HEK293T (cell line): ENCODE results near the gene DAND5.

Experiments
- CTCF ChIA-PET: fragments of 350-600 bp; formaldehyde crosslinking; extraction: SDS; loops from one replicate; lab custom pipeline; 2021; ENCODE audit warnings: antibody characterized with exemption, inconsistent platforms; lab: Yijun Ruan, JAX
- POLR2A ChIA-PET: fragments of 350-600 bp; formaldehyde crosslinking; extraction: SDS; loops from one replicate; lab custom pipeline; 2020; ENCODE audit warnings: antibody characterized with exemption, inconsistent platforms; lab: Yijun Ruan, JAX
- DNase-seq: peaks from one replicate; pipeline ENCODE4 v3.0.0; 2012; ENCODE audit warnings: mixed read lengths; ENCODE audit errors: extremely low spot score
- ARNT ChIP-seq: fragments of 450-650 bp; IDR thresholded peaks from 2 replicates; pipeline ENCODE4 v1.6.1; 2017; ENCODE audit warnings: mild to moderate bottlenecking
- BHLHE40 ChIP-seq: fragments of 450-650 bp; IDR thresholded peaks from 2 replicates; pipeline ENCODE4 v1.6.1; 2016; ENCODE audit warnings: mild to moderate bottlenecking, moderate library complexity, borderline replicate concordance
- CTBP1 ChIP-seq: fragments of 450-650 bp; IDR thresholded peaks from 2 replicates; pipeline ENCODE4 v1.6.1; 2016; ENCODE audit warnings: borderline replicate concordance
- ELF4 ChIP-seq: fragments of 450-650 bp; IDR thresholded peaks from 2 replicates; pipeline ENCODE4 v1.6.1; 2017; ENCODE audit warnings: antibody characterized with exemption
- FOXA1 ChIP-seq: fragments of 450-650 bp; IDR thresholded peaks from 2 replicates; pipeline ENCODE4 v1.6.1; 2016; ENCODE audit warnings: mild to moderate bottlenecking
- FOXK2 ChIP-seq: fragments of 450-650 bp; IDR thresholded peaks from 2 replicates; pipeline ENCODE4 v1.6.1; 2016; ENCODE audit warnings: mild to moderate bottlenecking
- FOXM1 ChIP-seq: fragments of 450-650 bp; IDR thresholded peaks from 2 replicates; pipeline ENCODE4 v1.6.1; 2017; ENCODE audit warnings: mild to moderate bottlenecking, borderline replicate concordance
- HDGF ChIP-seq: fragments of 450-650 bp; IDR thresholded peaks from 2 replicates; pipeline ENCODE4 v1.6.1; 2017; ENCODE audit warnings: antibody characterized with exemption, borderline replicate concordance
- L3MBTL2 ChIP-seq: fragments of 450-650 bp; conservative IDR thresholded peaks from 2 replicates; pipeline ENCODE4 v1.6.1; 2016; ENCODE audit warnings: mild to moderate bottlenecking
- LEF1 ChIP-seq: fragments of 450-650 bp; IDR thresholded peaks from 2 replicates; pipeline ENCODE4 v1.6.1; 2017; ENCODE audit warnings: mild to moderate bottlenecking, borderline replicate concordance
- NFRKB ChIP-seq: fragments of 450-650 bp; IDR thresholded peaks from 2 replicates; pipeline ENCODE4 v1.6.1; 2016; ENCODE audit warnings: mild to moderate bottlenecking, moderate library complexity
- PKNOX1 ChIP-seq: fragments of 450-650 bp; IDR thresholded peaks from 2 replicates; pipeline ENCODE4 v1.6.1; 2016
- SP1 ChIP-seq: fragments of 450-650 bp; IDR thresholded peaks from 2 replicates; pipeline ENCODE4 v1.6.1; 2017
- SUZ12 ChIP-seq: fragments of 450-650 bp; IDR thresholded peaks from 2 replicates; pipeline ENCODE4 v1.6.1; 2016; ENCODE audit warnings: mild to moderate bottlenecking
- TARDBP ChIP-seq: fragments of 450-650 bp; IDR thresholded peaks from 2 replicates; pipeline ENCODE4 v1.6.1; 2016
- ZNF384 ChIP-seq: fragments of 450-650 bp; IDR thresholded peaks from 2 replicates; pipeline ENCODE4 v1.6.1; 2016

Gene DAND5, protein sequence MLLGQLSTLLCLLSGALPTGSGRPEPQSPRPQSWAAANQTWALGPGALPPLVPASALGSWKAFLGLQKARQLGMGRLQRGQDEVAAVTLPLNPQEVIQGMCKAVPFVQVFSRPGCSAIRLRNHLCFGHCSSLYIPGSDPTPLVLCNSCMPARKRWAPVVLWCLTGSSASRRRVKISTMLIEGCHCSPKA

GRCh38 chr19:12969292-12969988 is at the start of gene DAND5:
TSS of gene DAND5 (plus strand) at chr19:12969576. CDS start at chr19:12969661, 85 bp downstream.
- TF ChIP-seq L3MBTL2: no peak
- TF ChIP-seq LEF1: no peak
- TF ChIP-seq TARDBP: no peak
- TF ChIP-seq PKNOX1: no peak
- TF ChIP-seq SUZ12: no peak
- TF ChIP-seq FOXM1: no peak
- no peak for TF ChIP-seq SP1
- no peak for TF ChIP-seq HDGF
- TF ChIP-seq ZNF384: no peak
- TF ChIP-seq BHLHE40: no peak
- no peak for TF ChIP-seq FOXA1
- no peak for TF ChIP-seq ELF4
- no peak for TF ChIP-seq ARNT
- TF ChIP-seq FOXK2: no peak
- no peak for TF ChIP-seq NFRKB
- TF ChIP-seq CTBP1: no peak
- no peak for DNase-seq
- POLR2A ChIA-PET: no interaction called here
- CTCF ChIA-PET: interaction anchor here (0.9 to 1.4 kb wide), 2 partner anchors 8 to 65 kb away, joined by 3 to 4 read pairs; no protein-coding TSS in a partner anchor

DNA sequence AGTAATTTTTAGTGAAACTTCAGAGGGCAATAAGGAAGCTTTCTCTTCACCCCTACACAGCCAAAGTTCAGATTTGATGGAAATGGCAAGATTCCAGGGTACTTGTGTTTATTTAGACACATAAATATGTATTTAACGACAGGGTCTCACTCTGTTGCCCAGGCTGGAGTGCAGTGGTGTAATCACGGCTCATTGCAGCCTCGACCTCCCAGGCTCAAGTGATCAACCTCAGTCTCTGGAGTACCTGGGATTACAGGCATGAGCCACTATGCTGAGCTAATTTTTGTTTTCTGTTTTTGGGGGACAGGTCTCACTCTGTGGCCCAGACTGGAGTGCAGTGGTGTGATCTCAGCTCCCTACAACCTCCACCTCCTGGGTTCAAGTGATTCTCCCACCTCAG is 48.3 kb upstream of the DAND5 start:
- no peak for DNase-seq
- TF ChIP-seq PKNOX1 (no peak), FOXK2 (no peak), ELF4 (no peak), ZNF384 (no peak), FOXA1 (no peak), BHLHE40 (no peak), TARDBP (no peak), FOXM1 (no peak), LEF1 (no peak), SP1 (no peak), ARNT (no peak), L3MBTL2 (no peak), HDGF (no peak), NFRKB (no peak), CTBP1 (no peak), SUZ12 (no peak)
- POLR2A ChIA-PET: interaction anchor here (0.9 to 3.3 kb wide), 4 partner anchors 9 to 30 kb away, joined by 3 to 12 read pairs (median 8); partner anchors contain the start of genes CALR, FARSA and GCDH
- CTCF ChIA-PET: no interaction called here

DNA sequence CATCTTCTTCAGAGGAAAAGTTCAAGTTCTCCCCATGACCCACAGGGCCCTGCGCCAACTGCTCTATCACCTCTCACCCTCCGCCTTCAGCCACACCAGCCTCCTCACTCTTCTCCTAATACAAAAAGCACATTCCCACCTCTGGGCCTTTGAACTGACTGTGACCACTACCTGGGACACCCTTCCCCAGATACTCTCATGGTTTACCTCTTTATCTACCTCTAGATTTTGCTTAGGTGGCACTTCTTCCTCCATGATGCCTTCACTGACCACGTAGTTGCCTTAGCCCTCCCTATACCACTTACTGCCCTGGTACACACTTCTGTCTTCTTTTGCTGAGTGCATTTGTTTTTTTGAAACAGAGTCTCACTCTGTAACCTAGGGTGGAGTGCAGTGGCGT is 46.4 kb upstream of the DAND5 start:
- TF ChIP-seq HDGF (no peak), FOXK2 (no peak), SP1 (no peak), CTBP1 (no peak), FOXA1 (no peak), ARNT (no peak), SUZ12 (no peak), ELF4 (no peak), L3MBTL2 (no peak), NFRKB (no peak), LEF1 (no peak)
- ChIA-PET POLR2A (interaction anchor here (0.6 to 2.5 kb wide), 2 partner anchors 10 to 11 kb away, joined by 3 to 7 read pairs; partner anchors contain the start of gene FARSA), CTCF (no interaction called here)
- DNase-seq: no peak

DNA sequence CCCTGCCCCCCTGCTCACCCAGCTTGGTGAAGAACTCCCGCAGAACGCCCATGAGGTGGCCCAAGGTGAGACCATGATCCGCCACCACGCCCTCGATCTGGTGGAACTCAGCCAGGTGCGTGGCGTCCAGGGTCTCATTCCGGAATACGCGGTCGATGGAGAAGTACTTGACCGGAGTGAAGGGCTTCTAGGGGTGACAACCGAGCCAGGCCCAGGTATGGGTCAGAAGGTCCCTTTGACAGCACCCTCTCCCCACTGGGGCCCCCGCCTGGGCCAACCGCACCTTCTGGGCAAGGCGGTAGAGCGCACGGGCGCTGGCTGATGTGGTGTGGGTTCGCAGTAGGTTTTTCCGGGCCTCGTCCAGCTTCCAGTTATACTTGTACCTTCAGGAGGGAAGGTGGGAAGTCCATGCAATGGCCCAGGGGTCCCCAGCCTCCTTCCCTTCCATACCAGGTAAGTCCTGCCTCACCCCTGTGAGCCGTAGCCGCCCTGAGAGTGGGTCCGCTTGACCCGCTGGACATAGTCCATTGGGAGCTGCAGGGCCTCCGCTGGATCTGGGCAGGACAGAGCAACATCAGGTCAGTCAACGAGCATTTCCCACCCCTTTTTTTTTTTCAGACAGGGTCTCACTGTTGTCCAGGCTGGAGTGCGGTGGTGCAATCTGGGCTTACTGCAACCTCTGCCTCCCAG is 44.6 kb upstream of the DAND5 start:
- TF ChIP-seq FOXA1: no peak
- POLR2A ChIA-PET: interaction anchor here (2.5 kb wide), 1 partner anchor 9 kb away, joined by 7 read pairs; the partner anchor contains the start of gene FARSA
- no peak for DNase-seq
- CTCF ChIA-PET: no interaction called here

DNA sequence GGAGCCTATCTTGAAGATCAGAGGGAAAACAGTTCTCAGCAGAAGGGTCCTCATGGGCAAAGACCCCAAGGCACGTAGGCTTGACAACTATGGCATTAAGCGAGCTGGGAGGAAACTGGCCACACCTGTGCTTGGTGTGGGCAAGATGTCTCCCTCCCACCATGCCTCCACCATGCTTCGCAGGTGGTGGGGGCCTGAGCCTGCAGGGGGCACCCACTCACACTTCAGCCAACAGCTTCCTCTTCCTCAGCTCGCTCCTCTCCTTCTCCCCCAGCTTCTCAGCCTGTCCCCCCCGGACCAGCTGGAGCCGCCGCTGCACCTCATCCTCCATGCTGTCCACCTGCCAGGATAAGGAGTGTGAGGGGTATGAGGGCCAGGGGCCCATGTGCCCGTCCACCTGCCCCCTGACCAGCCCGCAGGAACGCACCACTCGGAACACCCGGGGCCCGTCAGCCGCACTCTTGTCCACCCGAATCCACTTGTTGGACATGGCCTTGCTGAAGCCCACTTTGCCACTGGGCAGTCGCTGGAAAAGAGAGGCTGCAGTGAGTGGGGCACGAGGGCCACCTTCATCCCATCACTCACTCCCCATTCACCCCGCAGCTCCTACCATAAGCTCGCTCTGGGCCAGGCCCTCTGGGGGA is 39.3 kb upstream of the DAND5 start:
- CTCF ChIA-PET: interaction anchor here (0.5 kb wide), 1 partner anchor 35 kb away, joined by 3 read pairs; no protein-coding TSS in a partner anchor
- TF ChIP-seq FOXK2: no peak
- no peak for TF ChIP-seq SUZ12
- no peak for TF ChIP-seq SP1
- no peak for TF ChIP-seq FOXA1
- no peak for TF ChIP-seq CTBP1
- no peak for TF ChIP-seq TARDBP
- TF ChIP-seq ARNT: no peak
- no peak for TF ChIP-seq LEF1
- TF ChIP-seq HDGF: no peak
- no peak for TF ChIP-seq ELF4
- TF ChIP-seq NFRKB: no peak
- TF ChIP-seq L3MBTL2: no peak
- no peak for TF ChIP-seq BHLHE40
- no peak for TF ChIP-seq ZNF384
- no peak for TF ChIP-seq PKNOX1
- TF ChIP-seq FOXM1: no peak
- POLR2A ChIA-PET: interaction anchor here (0.8 to 2.6 kb wide), 3 partner anchors 10 to 22 kb away, joined by 3 to 12 read pairs (median 3); partner anchors contain the start of gene SYCE2
- DNase-seq: no peak
